Astrocyte (in vitro differentiated cells and primary cell): ENCODE measurements around the gene LRIT2. TPM values are rescaled to one million over a fixed set of nuclear protein-coding genes. Genes with fewer than 3 reads are reported as not detected.

ENCODE experiments used
- DNase-seq: peaks from one replicate; pipeline ENCODE4 v3.0.0-alpha.2; 2010; ENCODE audit warnings: low read depth
- FAIRE-seq: peaks from 2 replicates; lab custom pipeline; 2011; peaks lifted over from hg19 to GRCh38; lab: Jason Lieb, UNC
- H2AFZ ChIP-seq: 2 replicates; pipeline ENCODE4 v1.6.0; 2012; ENCODE audit warnings: low read depth, low read length, inconsistent platforms
- H3K27ac ChIP-seq: 2 replicates; pipeline ENCODE4 v1.5.1; 2011; ENCODE audit warnings: low read depth, low read length, inconsistent platforms
- H3K27me3 ChIP-seq: 2 replicates; pipeline ENCODE4 v1.6.0; 2011; ENCODE audit warnings: low read length, inconsistent platforms; ENCODE audit not compliant: insufficient read depth
- H3K36me3 ChIP-seq: 2 replicates; pipeline ENCODE4 v1.5.1; 2011; ENCODE audit warnings: low read length, inconsistent platforms; ENCODE audit not compliant: insufficient read depth
- H3K4me1 ChIP-seq: 2 replicates; pipeline ENCODE4 v1.5.1; 2011; ENCODE audit warnings: low read length, inconsistent platforms; ENCODE audit not compliant: insufficient read depth
- H3K4me2 ChIP-seq: 2 replicates; pipeline ENCODE4 v1.6.0; 2012; ENCODE audit warnings: low read length, inconsistent platforms
- H3K4me3 ChIP-seq: 2 replicates; pipeline ENCODE4 v1.5.1; 2011; ENCODE audit warnings: low read depth, mild to moderate bottlenecking, low read length, inconsistent platforms; ENCODE audit not compliant: insufficient read depth
- H3K79me2 ChIP-seq: 2 replicates; pipeline ENCODE4 v1.6.0; 2012; ENCODE audit warnings: mild to moderate bottlenecking, low read length, inconsistent platforms; ENCODE audit not compliant: insufficient read depth
- H3K9ac ChIP-seq: 2 replicates; pipeline ENCODE4 v1.6.0; 2012; ENCODE audit warnings: mild to moderate bottlenecking, low read length, inconsistent platforms
- H3K9me3 ChIP-seq: 2 replicates; pipeline ENCODE4 v1.5.1; 2012; ENCODE audit warnings: low read depth, mild to moderate bottlenecking, low read length, inconsistent platforms; ENCODE audit not compliant: insufficient read depth
- H4K20me1 ChIP-seq: 2 replicates; pipeline ENCODE4 v1.6.0; 2012; ENCODE audit warnings: low read length, inconsistent platforms; ENCODE audit not compliant: insufficient read depth
- H3K27ac Mint-ChIP-seq: one replicate; pipeline ENCODE4 v1.8.0; 2021; ENCODE audit warnings: mild to moderate bottlenecking, mixed read lengths; ENCODE audit not compliant: unreplicated experiment
- H3K27me3 Mint-ChIP-seq: one replicate; pipeline ENCODE4 v1.8.0; 2021; ENCODE audit warnings: low read depth, mixed read lengths; ENCODE audit not compliant: unreplicated experiment
- H3K36me3 Mint-ChIP-seq: one replicate; pipeline ENCODE4 v1.8.0; 2021; ENCODE audit warnings: low read depth, mixed read lengths; ENCODE audit not compliant: unreplicated experiment
- H3K4me1 Mint-ChIP-seq: one replicate; pipeline ENCODE4 v1.8.0; 2021; ENCODE audit warnings: low read depth, mixed read lengths; ENCODE audit not compliant: unreplicated experiment
- H3K4me3 Mint-ChIP-seq: one replicate; pipeline ENCODE4 v1.8.0; 2021; ENCODE audit warnings: mild to moderate bottlenecking, moderate library complexity, mixed read lengths; ENCODE audit not compliant: unreplicated experiment
- H3K9me3 Mint-ChIP-seq: one replicate; pipeline ENCODE4 v1.8.0; 2021; ENCODE audit warnings: mild to moderate bottlenecking, mixed read lengths; ENCODE audit not compliant: unreplicated experiment
- CTCF ChIP-seq: IDR thresholded peaks from 2 replicates; pipeline ENCODE4 v1.5.1; 2011; ENCODE audit warnings: low read depth, mild to moderate bottlenecking, inconsistent platforms, low read length, moderate library complexity; ENCODE audit not compliant: insufficient read depth
- EZH2 ChIP-seq: IDR thresholded peaks from 2 replicates; pipeline ENCODE4 v1.6.1; 2012; ENCODE audit warnings: mild to moderate bottlenecking, low read length, inconsistent platforms; ENCODE audit not compliant: insufficient read depth
- total RNA-seq: library from RNA; stranded (reverse); gene quantifications from 2 replicates; pipeline ENCODE4 v1.2.1, GENCODE V29; 2021

Gene LRIT2
- total RNA-seq, 1 donor from 2014 or later: not detected

GRCh38 chr10:84261236-84261915 is 36.0 kb upstream of the LRIT2 start:
- no peak for DNase-seq
- no peak for FAIRE-seq

GRCh38 chr10:84258034-84258695 is 32.8 kb upstream of the LRIT2 start:
- H3K27me3 ChIP-seq: no peaks in the 10 kb centered on the region
- H3K36me3 ChIP-seq: no peaks in the 10 kb centered on the region
- H3K4me1 ChIP-seq: no peaks in the 10 kb centered on the region
- no peaks in the 10 kb centered on the region for H3K9me3 ChIP-seq
- no peak for DNase-seq
- H3K27ac Mint-ChIP-seq: no peak overlapping the region
- H4K20me1 ChIP-seq: no peaks in the 10 kb centered on the region
- no peaks in the 10 kb centered on the region for H3K79me2 ChIP-seq
- no peaks in the 10 kb centered on the region for H3K36me3 Mint-ChIP-seq
- no peaks in the 10 kb centered on the region for H3K4me1 Mint-ChIP-seq
- no peak overlapping the region for H3K27ac ChIP-seq
- H3K4me3 Mint-ChIP-seq: no peak overlapping the region
- H3K27me3 Mint-ChIP-seq: peaks cover 34% of the 10 kb centered on the region
- no peaks in the 10 kb centered on the region for H3K9me3 Mint-ChIP-seq
- H3K9ac ChIP-seq: no peak overlapping the region
- TF ChIP-seq EZH2 (no peak), CTCF (no peak)
- no peak for FAIRE-seq
- H3K4me3 ChIP-seq: no peak overlapping the region
- no peak overlapping the region for H2AFZ ChIP-seq
- H3K4me2 ChIP-seq: no peak overlapping the region

More at GRCh38 chr10:84261236-84261915, 36.0 kb upstream of the LRIT2 start:
- H2AFZ ChIP-seq: no peak overlapping the region
- H3K9me3 Mint-ChIP-seq: no peaks in the 10 kb centered on the region
- peaks cover 18% of the 10 kb centered on the region for H3K27me3 Mint-ChIP-seq
- H3K79me2 ChIP-seq: no peaks in the 10 kb centered on the region
- H3K27ac Mint-ChIP-seq: no peak overlapping the region
- no peak overlapping the region for H3K4me3 ChIP-seq
- H3K9me3 ChIP-seq: no peaks in the 10 kb centered on the region
- TF ChIP-seq CTCF: no peak
- no peak for TF ChIP-seq EZH2
- H3K36me3 Mint-ChIP-seq: no peaks in the 10 kb centered on the region
- H3K27me3 ChIP-seq: no peaks in the 10 kb centered on the region
- H3K4me1 Mint-ChIP-seq: no peaks in the 10 kb centered on the region
- H3K9ac ChIP-seq: no peak overlapping the region
- no peaks in the 10 kb centered on the region for H3K36me3 ChIP-seq
- H3K4me1 ChIP-seq: peaks cover 4% of the 10 kb centered on the region
- H3K4me2 ChIP-seq: no peak overlapping the region
- no peaks in the 10 kb centered on the region for H4K20me1 ChIP-seq
- H3K4me3 Mint-ChIP-seq: no peak overlapping the region
- no peak overlapping the region for H3K27ac ChIP-seq
